ENCODE measurements around the gene ATRIP. TPM values are rescaled to one million over a fixed set of nuclear protein-coding genes. Genes with fewer than 3 reads are reported as not detected.

Gene ATRIP
- total and polyA plus RNA-seq, 4 donors: 1.7 to 4.6 (median 2.9) TPM

DNA sequence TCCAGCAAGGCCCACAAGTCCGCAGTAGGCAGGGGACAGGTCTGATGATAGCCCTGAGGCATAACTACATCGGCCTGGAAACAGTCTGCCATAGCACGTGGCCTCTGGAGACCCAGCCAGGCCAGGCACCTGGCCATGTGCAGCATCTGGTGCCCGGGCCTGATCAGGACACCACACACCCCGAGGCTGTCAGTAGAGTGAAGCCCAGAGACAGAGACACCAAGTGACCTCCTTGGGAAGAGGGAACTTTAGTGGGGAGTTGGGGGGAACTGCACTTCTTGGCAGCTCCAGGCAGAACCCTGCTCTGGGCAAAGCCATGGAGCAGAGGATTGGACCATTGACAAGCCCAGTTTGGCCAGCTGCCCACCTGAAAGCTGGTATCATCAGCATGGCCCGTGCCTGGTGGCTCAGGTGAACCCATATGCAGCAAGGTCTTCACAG, 56.2 kb downstream of the ATRIP start:
- Histone ChIP-seq H3K27ac (ENCODE audit: low read depth in 1 of 2, low read length in 2 of 2) (peak overlapping the region; percentile 6 to 57), H3K9me3 (ENCODE audit: control insufficient read depth in 4 of 4, low read length in 3 of 4) (no peaks in the 10 kb centered on the region), H3K4me3 (ENCODE audit: low read depth in 1 of 3, low read length in 3 of 3) (no peak overlapping the region), H3K9ac (ENCODE audit: low read depth in 1 of 2, low read length in 2 of 2) (no peak overlapping the region), H3K36me3 (ENCODE audit: control insufficient read depth in 4 of 4, insufficient read depth in 3 of 4, low read depth in 1 of 4, low read length in 3 of 4) (no peaks in the 10 kb centered on the region), H3K27me3 (ENCODE audit: control insufficient read depth in 4 of 4, insufficient read depth in 4 of 4, low read length in 3 of 4) (no peaks in the 10 kb centered on the region), H3K4me1 (ENCODE audit: control insufficient read depth in 4 of 4, insufficient read depth in 4 of 4, low read length in 3 of 4) (peaks cover 5 to 13% (median 7%) of the 10 kb centered on the region in 4 donors)
- TF ChIP-seq JUND (IDR thresholded peaks at IDR 0.05): no peak
- TF ChIP-seq, protein P1, sequence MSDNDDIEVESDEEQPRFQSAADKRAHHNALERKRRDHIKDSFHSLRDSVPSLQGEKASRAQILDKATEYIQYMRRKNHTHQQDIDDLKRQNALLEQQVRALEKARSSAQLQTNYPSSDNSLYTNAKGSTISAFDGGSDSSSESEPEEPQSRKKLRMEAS (IDR thresholded peaks at IDR 0.05): peak; percentile 14
- 61% methylated on average over 6 of the region's 6 CpGs for WGBS
- DNase-seq (ENCODE audit: low spot score): no peak

DNA sequence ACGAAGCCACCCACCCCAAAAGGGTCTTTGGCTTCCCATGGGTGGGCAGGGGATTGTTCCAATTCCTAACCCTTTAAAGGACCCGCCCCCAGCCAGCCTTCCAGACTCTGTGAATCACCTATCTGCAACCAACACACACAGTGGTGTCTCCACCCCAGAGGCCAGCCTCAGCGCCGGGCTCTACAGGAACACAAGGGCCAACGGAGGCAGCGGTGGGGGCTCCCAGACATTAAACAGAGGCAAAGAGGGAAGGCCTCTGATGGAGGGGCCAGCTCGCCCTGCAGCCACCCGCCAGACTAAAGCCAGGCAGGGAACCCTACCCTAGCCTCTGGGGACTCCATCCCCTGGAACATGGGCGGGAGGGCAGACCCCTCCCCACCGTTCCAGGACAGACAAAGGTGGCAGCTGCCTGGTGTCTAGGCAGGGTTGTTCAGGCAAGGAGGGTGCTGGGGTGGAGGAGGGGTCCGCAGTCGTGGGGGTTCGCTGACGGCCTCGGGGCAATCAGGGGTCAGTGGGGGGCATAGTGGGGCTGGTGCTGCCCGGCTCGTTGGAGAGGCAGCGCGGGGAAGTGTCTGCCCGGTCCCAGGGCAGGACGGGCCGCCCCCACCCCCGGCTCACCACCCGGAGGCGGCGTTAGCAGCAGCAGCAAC, 57.0 kb downstream of the ATRIP start:
- Histone ChIP-seq H3K27ac (ENCODE audit: low read depth in 1 of 2, low read length in 2 of 2) (peak overlapping the region; percentile 57 to 78), H3K27me3 (ENCODE audit: control insufficient read depth in 4 of 4, insufficient read depth in 4 of 4, low read length in 3 of 4) (no peaks in the 10 kb centered on the region), H3K4me1 (ENCODE audit: control insufficient read depth in 4 of 4, insufficient read depth in 4 of 4, low read length in 3 of 4) (peaks cover 5 to 13% (median 7%) of the 10 kb centered on the region in 4 donors), H3K36me3 (ENCODE audit: control insufficient read depth in 4 of 4, insufficient read depth in 3 of 4, low read depth in 1 of 4, low read length in 3 of 4) (no peaks in the 10 kb centered on the region), H3K9ac (ENCODE audit: low read depth in 1 of 2, low read length in 2 of 2) (peak overlapping the region in 1 of 2 donors; percentile 58), H3K4me3 (ENCODE audit: low read depth in 1 of 3, low read length in 3 of 3) (peak overlapping the region; percentile 3 to 54 (median 41)), H3K9me3 (ENCODE audit: control insufficient read depth in 4 of 4, low read length in 3 of 4) (no peaks in the 10 kb centered on the region)
- DNase-seq (ENCODE audit: low spot score): peak; percentile 77
- 26% methylated on average over 26 of the region's 26 CpGs for WGBS
- TF ChIP-seq, protein P2, sequence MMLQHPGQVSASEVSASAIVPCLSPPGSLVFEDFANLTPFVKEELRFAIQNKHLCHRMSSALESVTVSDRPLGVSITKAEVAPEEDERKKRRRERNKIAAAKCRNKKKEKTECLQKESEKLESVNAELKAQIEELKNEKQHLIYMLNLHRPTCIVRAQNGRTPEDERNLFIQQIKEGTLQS (IDR thresholded peaks at IDR 0.05): no peak
- TF ChIP-seq YY1 (IDR thresholded peaks at IDR 0.05) (no peak), GABPA (IDR thresholded peaks at IDR 0.05 in 1 of 2, conservative IDR thresholded peaks at IDR 0.05 in 1 of 2) (no peak), JUND (IDR thresholded peaks at IDR 0.05) (no peak), RXRA (IDR thresholded peaks at IDR 0.05) (no peak), HNF4A (conservative IDR thresholded peaks at IDR 0.05) (no peak), FOXA1 (IDR thresholded peaks at IDR 0.05) (no peak), FOXA2 (IDR thresholded peaks at IDR 0.05) (no peak), NR2F2 (IDR thresholded peaks at IDR 0.05) (no peak), TAF1 (conservative IDR thresholded peaks at IDR 0.05) (no peak)
- TF ChIP-seq, protein P1 (IDR thresholded peaks at IDR 0.05): no peak
- TF ChIP-seq, protein P3, sequence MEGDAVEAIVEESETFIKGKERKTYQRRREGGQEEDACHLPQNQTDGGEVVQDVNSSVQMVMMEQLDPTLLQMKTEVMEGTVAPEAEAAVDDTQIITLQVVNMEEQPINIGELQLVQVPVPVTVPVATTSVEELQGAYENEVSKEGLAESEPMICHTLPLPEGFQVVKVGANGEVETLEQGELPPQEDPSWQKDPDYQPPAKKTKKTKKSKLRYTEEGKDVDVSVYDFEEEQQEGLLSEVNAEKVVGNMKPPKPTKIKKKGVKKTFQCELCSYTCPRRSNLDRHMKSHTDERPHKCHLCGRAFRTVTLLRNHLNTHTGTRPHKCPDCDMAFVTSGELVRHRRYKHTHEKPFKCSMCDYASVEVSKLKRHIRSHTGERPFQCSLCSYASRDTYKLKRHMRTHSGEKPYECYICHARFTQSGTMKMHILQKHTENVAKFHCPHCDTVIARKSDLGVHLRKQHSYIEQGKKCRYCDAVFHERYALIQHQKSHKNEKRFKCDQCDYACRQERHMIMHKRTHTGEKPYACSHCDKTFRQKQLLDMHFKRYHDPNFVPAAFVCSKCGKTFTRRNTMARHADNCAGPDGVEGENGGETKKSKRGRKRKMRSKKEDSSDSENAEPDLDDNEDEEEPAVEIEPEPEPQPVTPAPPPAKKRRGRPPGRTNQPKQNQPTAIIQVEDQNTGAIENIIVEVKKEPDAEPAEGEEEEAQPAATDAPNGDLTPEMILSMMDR (IDR thresholded peaks at IDR 0.05; ENCODE audit: low read depth, low read length, missing input control): no peak
- TF ChIP-seq, protein P4, sequence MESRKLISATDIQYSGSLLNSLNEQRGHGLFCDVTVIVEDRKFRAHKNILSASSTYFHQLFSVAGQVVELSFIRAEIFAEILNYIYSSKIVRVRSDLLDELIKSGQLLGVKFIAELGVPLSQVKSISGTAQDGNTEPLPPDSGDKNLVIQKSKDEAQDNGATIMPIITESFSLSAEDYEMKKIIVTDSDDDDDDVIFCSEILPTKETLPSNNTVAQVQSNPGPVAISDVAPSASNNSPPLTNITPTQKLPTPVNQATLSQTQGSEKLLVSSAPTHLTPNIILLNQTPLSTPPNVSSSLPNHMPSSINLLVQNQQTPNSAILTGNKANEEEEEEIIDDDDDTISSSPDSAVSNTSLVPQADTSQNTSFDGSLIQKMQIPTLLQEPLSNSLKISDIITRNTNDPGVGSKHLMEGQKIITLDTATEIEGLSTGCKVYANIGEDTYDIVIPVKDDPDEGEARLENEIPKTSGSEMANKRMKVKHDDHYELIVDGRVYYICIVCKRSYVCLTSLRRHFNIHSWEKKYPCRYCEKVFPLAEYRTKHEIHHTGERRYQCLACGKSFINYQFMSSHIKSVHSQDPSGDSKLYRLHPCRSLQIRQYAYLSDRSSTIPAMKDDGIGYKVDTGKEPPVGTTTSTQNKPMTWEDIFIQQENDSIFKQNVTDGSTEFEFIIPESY (IDR thresholded peaks at IDR 0.05): no peak

Data from liver (tissue), 9 donors.